Right lobe of liver (tissue), 4 donors: ENCODE data around the gene STRBP.

Source experiments
- CTCF ChIP-seq, 4 donors: fragments of 200-600 bp in 3 of 4; fragments of 450-650 bp in 1 of 4; IDR thresholded peaks; one replicate each; pipeline versions ENCODE4 v1.5.1 to v1.8.0; 2016 to 2022; ENCODE audit warnings: antibody characterized with exemption in 4 of 4, mild to moderate bottlenecking in 2 of 4
- POLR2A ChIP-seq: fragments of 450-650 bp; IDR thresholded peaks from one replicate; pipeline ENCODE4 v1.6.1; 2017; ENCODE audit warnings: antibody characterized with exemption, mild to moderate bottlenecking
- donor health status: DM: no; HTN: no; CAD: no.
- donor health status: DM: no; HTN: no; CAD: no.
- donor health status: DM: no; HTN: yes; CAD: no.

GRCh38 chr9:123218831-123219230, 49.6 kb downstream of the STRBP start:
- TF ChIP-seq CTCF (IDR thresholded peaks at IDR 0.05) (no peak), POLR2A (no peak)
